Measurements from ENCODE around the gene POU5F2.

POU5F2 gene

GRCh38 chr5:93782978-93783377 lies 41.6 kb upstream of the POU5F2 start:
- no peak for DNase-seq
- Histone ChIP-seq H3K9me3 (no peaks in the 10 kb centered on the region), H3K36me3 (no peaks in the 10 kb centered on the region), H3K4me3 (no peak overlapping the region), H3K4me1 (no peaks in the 10 kb centered on the region), H3K27ac (no peak overlapping the region), H3K27me3 (no peaks in the 10 kb centered on the region)
- TF ChIP-seq, protein P1, sequence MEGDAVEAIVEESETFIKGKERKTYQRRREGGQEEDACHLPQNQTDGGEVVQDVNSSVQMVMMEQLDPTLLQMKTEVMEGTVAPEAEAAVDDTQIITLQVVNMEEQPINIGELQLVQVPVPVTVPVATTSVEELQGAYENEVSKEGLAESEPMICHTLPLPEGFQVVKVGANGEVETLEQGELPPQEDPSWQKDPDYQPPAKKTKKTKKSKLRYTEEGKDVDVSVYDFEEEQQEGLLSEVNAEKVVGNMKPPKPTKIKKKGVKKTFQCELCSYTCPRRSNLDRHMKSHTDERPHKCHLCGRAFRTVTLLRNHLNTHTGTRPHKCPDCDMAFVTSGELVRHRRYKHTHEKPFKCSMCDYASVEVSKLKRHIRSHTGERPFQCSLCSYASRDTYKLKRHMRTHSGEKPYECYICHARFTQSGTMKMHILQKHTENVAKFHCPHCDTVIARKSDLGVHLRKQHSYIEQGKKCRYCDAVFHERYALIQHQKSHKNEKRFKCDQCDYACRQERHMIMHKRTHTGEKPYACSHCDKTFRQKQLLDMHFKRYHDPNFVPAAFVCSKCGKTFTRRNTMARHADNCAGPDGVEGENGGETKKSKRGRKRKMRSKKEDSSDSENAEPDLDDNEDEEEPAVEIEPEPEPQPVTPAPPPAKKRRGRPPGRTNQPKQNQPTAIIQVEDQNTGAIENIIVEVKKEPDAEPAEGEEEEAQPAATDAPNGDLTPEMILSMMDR (IDR thresholded peaks at IDR 0.05): no peak
- intact Hi-C loops (cut with DNase I; ENCODE audit: low total_unique reads): no loop called here

GRCh38 chr5:93777620-93778019 lies 36.2 kb upstream of the POU5F2 start:
- Histone ChIP-seq H3K27ac (no peak overlapping the region), H3K9me3 (peaks cover 0 to 3% (median 0%) of the 10 kb centered on the region in 3 donors), H3K27me3 (no peaks in the 10 kb centered on the region), H3K4me3 (no peak overlapping the region), H3K36me3 (peaks cover 11 to 39% (median 20%) of the 10 kb centered on the region in 3 donors), H3K4me1 (no peaks in the 10 kb centered on the region)
- TF ChIP-seq, protein P1 (IDR thresholded peaks at IDR 0.05): no peak
- intact Hi-C loops (cut with DNase I; ENCODE audit: low total_unique reads): no loop called here
- no peak for DNase-seq

DNA sequence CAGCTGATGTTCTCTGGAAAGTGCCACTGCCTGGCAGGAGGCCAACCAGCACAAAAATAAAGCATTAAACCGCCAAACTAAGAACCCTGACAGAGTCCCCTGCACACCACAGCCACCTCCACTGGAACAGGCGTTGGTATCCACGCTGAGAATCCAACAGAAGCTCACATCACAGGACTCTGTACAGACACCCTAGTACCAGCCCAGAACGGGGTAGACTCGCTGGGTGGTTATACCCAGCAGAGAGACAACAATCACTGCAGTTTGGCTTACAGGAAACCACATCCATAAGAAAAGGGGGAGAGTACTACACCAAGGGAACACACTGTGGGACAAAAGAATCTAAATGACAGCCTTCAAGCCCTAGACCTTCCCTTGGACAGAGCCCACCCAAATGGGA lies 15.0 kb upstream of the POU5F2 start:
- peaks cover under 1 to 20% (median 14%) of the 10 kb centered on the region in 3 donors for H3K9me3 ChIP-seq
- intact Hi-C loops (cut with DNase I; ENCODE audit: low total_unique reads): no loop called here
- TF ChIP-seq, protein P1 (IDR thresholded peaks at IDR 0.05): no peak
- no peak for DNase-seq
- no peak overlapping the region for H3K4me3 ChIP-seq
- H3K36me3 ChIP-seq: peaks cover under 1 to 5% (median 3%) of the 10 kb centered on the region in 3 donors
- H3K27me3 ChIP-seq: no peaks in the 10 kb centered on the region
- no peak overlapping the region for H3K27ac ChIP-seq
- H3K4me1 ChIP-seq: peaks cover 0 to 10% (median 6%) of the 10 kb centered on the region in 4 donors

- Histone ChIP-seq H3K27me3 (no peaks in the 10 kb centered on the region), H3K36me3 (no peaks in the 10 kb centered on the region), H3K4me3 (no peak overlapping the region), H3K27ac (no peak overlapping the region), H3K9me3 (peaks cover 0 to 13% (median 7%) of the 10 kb centered on the region in 3 donors), H3K4me1 (peaks cover 0 to 10% (median 6%) of the 10 kb centered on the region in 4 donors)
- no peak for DNase-seq
- TF ChIP-seq, protein P1 (IDR thresholded peaks at IDR 0.05): no peak
- intact Hi-C loops (cut with DNase I; ENCODE audit: low total_unique reads): no loop called here
Observed at GRCh38 chr5:93755716-93756115, 14.3 kb upstream of the POU5F2 start.

- no peak overlapping the region for H3K27ac ChIP-seq
- H3K27me3 ChIP-seq: no peaks in the 10 kb centered on the region
- no peaks in the 10 kb centered on the region for H3K36me3 ChIP-seq
- H3K4me3 ChIP-seq: no peak overlapping the region
- no peaks in the 10 kb centered on the region for H3K9me3 ChIP-seq
- H3K4me1 ChIP-seq: no peaks in the 10 kb centered on the region
- TF ChIP-seq, protein P1 (IDR thresholded peaks at IDR 0.05): no peak
- intact Hi-C loops (cut with DNase I; ENCODE audit: low total_unique reads): no loop called here
- DNase-seq: no peak
Observed at GRCh38 chr5:93748875-93749397, 7.5 kb upstream of the POU5F2 start.
